Gastroesophageal sphincter (tissue), 3 donors: ENCODE measurements around the gene BMP7.

Source experiments
- EP300 ChIP-seq: sonication (generic); formaldehyde crosslinking; IDR thresholded peaks from one replicate; pipeline ENCODE4 v1.6.1; 2017; ENCODE audit warnings: antibody characterized with exemption, mild to moderate bottlenecking
- POLR2A ChIP-seq, 2 donors: fragments of 450-650 bp; IDR thresholded peaks; one replicate each; pipeline ENCODE4 v1.6.1; 2017; ENCODE audit warnings: antibody characterized with exemption in 2 of 2, mild to moderate bottlenecking in 2 of 2, moderate library complexity in 1 of 2
- POLR2AphosphoS5 ChIP-seq: sonication (generic); formaldehyde crosslinking; IDR thresholded peaks from one replicate; pipeline ENCODE4 v1.6.1; 2017; ENCODE audit warnings: antibody characterized with exemption
- TF ChIP-seq, protein P1 (sequence below), 4 experiments: fragments of 200-600 bp in 2 of 4; fragments of 450-650 bp in 2 of 4; sonication (generic) in 1 of 4; IDR thresholded peaks; one replicate each; pipeline ENCODE4 v1.5.1; 2017 to 2019; ENCODE audit warnings: antibody characterized with exemption in 4 of 4, mild to moderate bottlenecking in 2 of 4, moderate library complexity in 2 of 4

DNA sequence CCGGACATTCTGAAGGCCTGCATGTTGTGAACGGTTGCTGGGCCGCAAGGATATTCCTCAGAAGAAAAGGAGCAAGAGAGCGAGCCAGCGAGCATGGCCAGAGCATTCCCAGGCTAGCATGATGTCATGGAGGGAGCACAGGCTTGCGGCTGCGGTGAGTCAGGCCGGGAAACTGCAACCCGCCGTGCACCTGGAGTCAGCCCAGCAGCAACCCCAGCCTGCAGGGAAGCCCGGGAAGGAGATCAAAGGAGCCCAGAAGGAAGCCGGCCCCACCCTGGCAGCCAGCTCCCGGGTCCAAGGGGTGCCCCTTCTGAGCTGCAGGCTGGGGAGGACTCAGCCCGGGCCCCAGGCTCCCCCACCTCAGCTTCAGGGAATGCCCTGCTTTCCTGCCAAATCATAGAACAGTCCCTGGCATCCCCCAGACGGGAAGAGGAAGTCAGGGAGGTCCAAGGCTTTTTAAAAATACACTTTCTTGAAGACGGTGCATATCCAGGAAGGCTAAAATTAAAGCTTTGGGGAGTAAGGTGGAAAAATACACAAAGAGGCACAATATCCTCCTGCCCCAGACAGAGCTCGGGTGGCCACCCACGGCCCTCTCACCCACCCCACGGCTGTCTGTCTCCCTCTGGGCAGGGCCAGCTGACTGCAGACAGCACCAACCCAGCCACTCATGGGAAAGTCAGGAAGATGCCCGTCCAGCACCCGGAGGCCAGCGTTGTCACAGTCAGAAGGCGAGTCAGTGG is 53.7 kb downstream of the BMP7 start:
- TF ChIP-seq, protein P1, sequence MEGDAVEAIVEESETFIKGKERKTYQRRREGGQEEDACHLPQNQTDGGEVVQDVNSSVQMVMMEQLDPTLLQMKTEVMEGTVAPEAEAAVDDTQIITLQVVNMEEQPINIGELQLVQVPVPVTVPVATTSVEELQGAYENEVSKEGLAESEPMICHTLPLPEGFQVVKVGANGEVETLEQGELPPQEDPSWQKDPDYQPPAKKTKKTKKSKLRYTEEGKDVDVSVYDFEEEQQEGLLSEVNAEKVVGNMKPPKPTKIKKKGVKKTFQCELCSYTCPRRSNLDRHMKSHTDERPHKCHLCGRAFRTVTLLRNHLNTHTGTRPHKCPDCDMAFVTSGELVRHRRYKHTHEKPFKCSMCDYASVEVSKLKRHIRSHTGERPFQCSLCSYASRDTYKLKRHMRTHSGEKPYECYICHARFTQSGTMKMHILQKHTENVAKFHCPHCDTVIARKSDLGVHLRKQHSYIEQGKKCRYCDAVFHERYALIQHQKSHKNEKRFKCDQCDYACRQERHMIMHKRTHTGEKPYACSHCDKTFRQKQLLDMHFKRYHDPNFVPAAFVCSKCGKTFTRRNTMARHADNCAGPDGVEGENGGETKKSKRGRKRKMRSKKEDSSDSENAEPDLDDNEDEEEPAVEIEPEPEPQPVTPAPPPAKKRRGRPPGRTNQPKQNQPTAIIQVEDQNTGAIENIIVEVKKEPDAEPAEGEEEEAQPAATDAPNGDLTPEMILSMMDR (IDR thresholded peaks at IDR 0.05) = no peak
- TF ChIP-seq EP300 = no peak
- peak; percentile 27 for TF ChIP-seq POLR2AphosphoS5
- no peak for TF ChIP-seq POLR2A (IDR thresholded peaks at IDR 0.05)
